HEK293 (cell line): Measurements from ENCODE around the gene ARHGAP15.

ENCODE experiments used
- CTCF ChIA-PET: fragments of 350-600 bp; formaldehyde crosslinking; extraction: SDS; loops from one replicate; lab custom pipeline; 2021; ENCODE audit warnings: antibody characterized with exemption; lab: Yijun Ruan, JAX
- POLR2A ChIA-PET: fragments of 300-600 bp; formaldehyde crosslinking; extraction: SDS; loops from one replicate; lab custom pipeline; 2020; ENCODE audit warnings: antibody characterized with exemption, inconsistent platforms; lab: Yijun Ruan, JAX
- H3K27ac ChIP-seq: fragments of 200-500 bp; sonication (Bioruptor generic); 2 replicates; pipeline ENCODE4 v1.5.1; 2014; ENCODE audit warnings: low read depth, low read length, control low read depth, inconsistent platforms; ENCODE audit errors: extremely low read depth
- H3K36me3 ChIP-seq, 2 experiments: fragments of 200-500 bp in 1 of 2; sonication (Bioruptor generic) in 1 of 2; 1 replicate in 1 of 2; 2 replicates in 1 of 2; pipeline ENCODE4 v1.5.1; 2014 to 2017; ENCODE audit warnings: inconsistent platforms in 2 of 2, low read length in 2 of 2; ENCODE audit not compliant: control insufficient read depth in 2 of 2, insufficient read depth in 1 of 2
- H3K4me1 ChIP-seq: fragments of 200-500 bp; sonication (Bioruptor generic); 2 replicates; pipeline ENCODE4 v1.5.1; 2014; ENCODE audit warnings: mild to moderate bottlenecking, low read length, inconsistent platforms; ENCODE audit not compliant: control insufficient read depth, insufficient read depth
- H3K4me3 ChIP-seq: 2 replicates; pipeline ENCODE4 v1.5.1; 2011; ENCODE audit warnings: low read depth, mild to moderate bottlenecking, control low read depth, low read length, moderate library complexity
- H3K9me3 ChIP-seq: fragments of 200-500 bp; sonication (Bioruptor generic); 2 replicates; pipeline ENCODE4 v1.5.1; 2014; ENCODE audit warnings: low read depth, low read length, inconsistent platforms; ENCODE audit not compliant: control insufficient read depth, insufficient read depth
- BCL11A ChIP-seq: fragments of 450-650 bp; formaldehyde crosslinking; IDR thresholded peaks from 2 replicates; pipeline ENCODE4 v1.5.1; 2016; ENCODE audit warnings: low read depth, missing biosample characterization, missing genetic modification characterization
- EGR2 ChIP-seq: fragments of 450-650 bp; formaldehyde crosslinking; IDR thresholded peaks from 2 replicates; pipeline ENCODE4 v1.5.1; 2016; ENCODE audit warnings: low read depth, missing biosample characterization, missing genetic modification characterization
- ZBTB17 ChIP-seq: fragments of 450-650 bp; formaldehyde crosslinking; IDR thresholded peaks from 2 replicates; pipeline ENCODE4 v1.5.1; 2016; ENCODE audit warnings: missing biosample characterization, missing genetic modification characterization
- ZEB2 ChIP-seq: fragments of 450-650 bp; formaldehyde crosslinking; IDR thresholded peaks from 2 replicates; pipeline ENCODE4 v1.5.1; 2016; ENCODE audit warnings: missing biosample characterization, missing genetic modification characterization
- ZNF354C ChIP-seq: fragments of 450-650 bp; formaldehyde crosslinking; IDR thresholded peaks from 2 replicates; pipeline ENCODE4 v1.5.1; 2016; ENCODE audit warnings: missing biosample characterization, missing genetic modification characterization, low read depth, borderline replicate concordance
- ZNF561 ChIP-seq: fragments of 450-650 bp; IDR thresholded peaks from 2 replicates; pipeline ENCODE4 v1.5.1; 2018; ENCODE audit warnings: missing biosample characterization, missing genetic modification characterization, borderline replicate concordance
- ZNF585B ChIP-seq: fragments of 450-650 bp; formaldehyde crosslinking; IDR thresholded peaks from 2 replicates; pipeline ENCODE4 v1.5.1; 2016; ENCODE audit warnings: missing biosample characterization, missing genetic modification characterization
- ZNF707 ChIP-seq: fragments of 450-650 bp; formaldehyde crosslinking; IDR thresholded peaks from 2 replicates; pipeline ENCODE4 v1.5.1; 2016; ENCODE audit warnings: missing biosample characterization, missing genetic modification characterization
- ZNF768 ChIP-seq: fragments of 450-650 bp; formaldehyde crosslinking; IDR thresholded peaks from 2 replicates; pipeline ENCODE4 v1.5.1; 2018; ENCODE audit warnings: missing biosample characterization, mild to moderate bottlenecking, missing genetic modification characterization
- ZNF837 ChIP-seq: fragments of 450-650 bp; formaldehyde crosslinking; IDR thresholded peaks from 2 replicates; pipeline ENCODE4 v1.5.1; 2016; ENCODE audit warnings: missing biosample characterization, missing genetic modification characterization
- ZNF843 ChIP-seq: fragments of 450-650 bp; formaldehyde crosslinking; IDR thresholded peaks from 2 replicates; pipeline ENCODE4 v1.5.1; 2016; ENCODE audit warnings: missing biosample characterization, missing genetic modification characterization
- ZSCAN30 ChIP-seq: fragments of 450-650 bp; IDR thresholded peaks from 2 replicates; pipeline ENCODE4 v1.5.1; 2018; ENCODE audit warnings: missing biosample characterization, mild to moderate bottlenecking, missing genetic modification characterization, moderate library complexity
- ZXDB ChIP-seq: fragments of 450-650 bp; formaldehyde crosslinking; IDR thresholded peaks from 2 replicates; pipeline ENCODE4 v1.5.1; 2016; ENCODE audit warnings: missing biosample characterization, missing genetic modification characterization
- TF ChIP-seq, protein P1 (sequence below): fragments of 450-650 bp; formaldehyde crosslinking; IDR thresholded peaks from 2 replicates; pipeline ENCODE4 v1.5.1; 2016; ENCODE audit warnings: missing biosample characterization, missing genetic modification characterization
- TF ChIP-seq, protein P2 (sequence below): fragments of 450-650 bp; formaldehyde crosslinking; conservative IDR thresholded peaks from 2 replicates; pipeline ENCODE4 v1.5.1; 2016; ENCODE audit warnings: low read depth, missing biosample characterization, missing genetic modification characterization
- TF ChIP-seq, protein P3 (sequence below): fragments of 450-650 bp; formaldehyde crosslinking; IDR thresholded peaks from 2 replicates; pipeline ENCODE4 v1.5.1; 2017; ENCODE audit warnings: missing biosample characterization, missing genetic modification characterization
- TF ChIP-seq, protein P4 (sequence below): fragments of 450-650 bp; formaldehyde crosslinking; IDR thresholded peaks from 2 replicates; pipeline ENCODE4 v1.5.1; 2017; ENCODE audit warnings: missing biosample characterization, mild to moderate bottlenecking, missing genetic modification characterization, moderate library complexity
- TF ChIP-seq, protein P5 (sequence below): fragments of 450-650 bp; formaldehyde crosslinking; IDR thresholded peaks from 2 replicates; pipeline ENCODE4; 2016; ENCODE audit warnings: missing biosample characterization, missing genetic modification characterization
- TF ChIP-seq, protein P6 (sequence below): fragments of 450-650 bp; formaldehyde crosslinking; IDR thresholded peaks from 2 replicates; pipeline ENCODE4 v1.5.1; 2016; ENCODE audit warnings: missing biosample characterization, missing genetic modification characterization

Gene ARHGAP15

DNA sequence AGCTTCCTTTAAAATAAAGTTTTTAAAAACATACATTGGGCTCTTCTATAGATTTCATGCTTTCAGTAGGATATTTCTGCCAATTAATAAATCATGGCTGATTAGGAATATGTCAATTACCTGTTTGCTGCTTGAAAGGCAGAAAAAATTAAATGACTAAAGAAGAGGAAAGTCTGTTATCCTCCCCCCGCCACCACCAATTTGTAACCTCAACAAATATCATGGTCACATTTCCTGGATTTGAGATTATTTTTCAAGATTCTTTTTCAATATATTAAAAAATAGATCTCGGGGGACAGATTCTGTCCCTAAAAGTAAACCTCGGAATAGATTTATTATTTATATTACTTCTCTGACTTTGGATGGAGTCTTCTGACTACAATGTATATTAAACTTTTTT, 125.9 kb downstream of the ARHGAP15 start (continued):
- no peak for TF ChIP-seq EGR2 (tag by site-specific recombination)
- TF ChIP-seq, protein P1, sequence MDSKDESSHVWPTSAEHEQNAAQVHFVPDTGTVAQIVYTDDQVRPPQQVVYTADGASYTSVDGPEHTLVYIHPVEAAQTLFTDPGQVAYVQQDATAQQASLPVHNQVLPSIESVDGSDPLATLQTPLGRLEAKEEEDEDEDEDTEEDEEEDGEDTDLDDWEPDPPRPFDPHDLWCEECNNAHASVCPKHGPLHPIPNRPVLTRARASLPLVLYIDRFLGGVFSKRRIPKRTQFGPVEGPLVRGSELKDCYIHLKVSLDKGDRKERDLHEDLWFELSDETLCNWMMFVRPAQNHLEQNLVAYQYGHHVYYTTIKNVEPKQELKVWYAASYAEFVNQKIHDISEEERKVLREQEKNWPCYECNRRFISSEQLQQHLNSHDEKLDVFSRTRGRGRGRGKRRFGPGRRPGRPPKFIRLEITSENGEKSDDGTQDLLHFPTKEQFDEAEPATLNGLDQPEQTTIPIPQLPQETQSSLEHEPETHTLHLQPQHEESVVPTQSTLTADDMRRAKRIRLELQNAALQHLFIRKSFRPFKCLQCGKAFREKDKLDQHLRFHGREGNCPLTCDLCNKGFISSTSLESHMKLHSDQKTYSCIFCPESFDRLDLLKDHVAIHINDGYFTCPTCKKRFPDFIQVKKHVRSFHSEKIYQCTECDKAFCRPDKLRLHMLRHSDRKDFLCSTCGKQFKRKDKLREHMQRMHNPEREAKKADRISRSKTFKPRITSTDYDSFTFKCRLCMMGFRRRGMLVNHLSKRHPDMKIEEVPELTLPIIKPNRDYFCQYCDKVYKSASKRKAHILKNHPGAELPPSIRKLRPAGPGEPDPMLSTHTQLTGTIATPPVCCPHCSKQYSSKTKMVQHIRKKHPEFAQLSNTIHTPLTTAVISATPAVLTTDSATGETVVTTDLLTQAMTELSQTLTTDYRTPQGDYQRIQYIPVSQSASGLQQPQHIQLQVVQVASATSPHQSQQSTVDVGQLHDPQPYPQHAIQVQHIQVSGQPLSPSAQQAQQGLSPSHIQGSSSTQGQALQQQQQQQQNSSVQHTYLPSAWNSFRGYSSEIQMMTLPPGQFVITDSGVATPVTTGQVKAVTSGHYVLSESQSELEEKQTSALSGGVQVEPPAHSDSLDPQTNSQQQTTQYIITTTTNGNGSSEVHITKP: no peak
- TF ChIP-seq, protein P2, sequence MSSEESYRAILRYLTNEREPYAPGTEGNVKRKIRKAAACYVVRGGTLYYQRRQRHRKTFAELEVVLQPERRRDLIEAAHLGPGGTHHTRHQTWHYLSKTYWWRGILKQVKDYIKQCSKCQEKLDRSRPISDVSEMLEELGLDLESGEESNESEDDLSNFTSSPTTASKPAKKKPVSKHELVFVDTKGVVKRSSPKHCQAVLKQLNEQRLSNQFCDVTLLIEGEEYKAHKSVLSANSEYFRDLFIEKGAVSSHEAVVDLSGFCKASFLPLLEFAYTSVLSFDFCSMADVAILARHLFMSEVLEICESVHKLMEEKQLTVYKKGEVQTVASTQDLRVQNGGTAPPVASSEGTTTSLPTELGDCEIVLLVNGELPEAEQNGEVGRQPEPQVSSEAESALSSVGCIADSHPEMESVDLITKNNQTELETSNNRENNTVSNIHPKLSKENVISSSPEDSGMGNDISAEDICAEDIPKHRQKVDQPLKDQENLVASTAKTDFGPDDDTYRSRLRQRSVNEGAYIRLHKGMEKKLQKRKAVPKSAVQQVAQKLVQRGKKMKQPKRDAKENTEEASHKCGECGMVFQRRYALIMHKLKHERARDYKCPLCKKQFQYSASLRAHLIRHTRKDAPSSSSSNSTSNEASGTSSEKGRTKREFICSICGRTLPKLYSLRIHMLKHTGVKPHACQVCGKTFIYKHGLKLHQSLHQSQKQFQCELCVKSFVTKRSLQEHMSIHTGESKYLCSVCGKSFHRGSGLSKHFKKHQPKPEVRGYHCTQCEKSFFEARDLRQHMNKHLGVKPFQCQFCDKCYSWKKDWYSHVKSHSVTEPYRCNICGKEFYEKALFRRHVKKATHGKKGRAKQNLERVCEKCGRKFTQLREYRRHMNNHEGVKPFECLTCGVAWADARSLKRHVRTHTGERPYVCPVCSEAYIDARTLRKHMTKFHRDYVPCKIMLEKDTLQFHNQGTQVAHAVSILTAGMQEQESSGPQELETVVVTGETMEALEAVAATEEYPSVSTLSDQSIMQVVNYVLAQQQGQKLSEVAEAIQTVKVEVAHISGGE (tag by site-specific recombination): no peak

DNA sequence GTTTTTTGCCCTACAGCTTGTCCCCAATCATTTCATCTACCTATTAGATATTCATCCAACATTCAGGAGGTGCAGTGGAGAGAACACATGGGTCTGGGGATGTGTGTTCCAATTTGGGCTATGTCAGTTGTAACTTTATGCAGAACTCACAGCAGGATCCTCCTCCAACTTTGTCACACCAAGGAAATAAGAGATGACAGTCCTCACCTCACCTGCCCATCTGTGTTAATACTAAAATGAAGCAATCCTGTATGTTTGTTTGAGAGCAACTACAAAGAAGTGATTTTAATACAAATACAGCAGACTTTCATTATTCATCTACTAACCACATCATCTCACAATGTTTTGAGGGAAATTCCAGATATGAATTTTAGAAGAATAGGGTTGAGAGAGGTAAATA, 126.7 kb downstream of the ARHGAP15 start:
- TF ChIP-seq ZNF843 (tag by site-specific recombination): no peak
- no peak for TF ChIP-seq ZNF707 (tag by site-specific recombination)
- TF ChIP-seq ZNF585B (tag by site-specific recombination): no peak
- no peak for TF ChIP-seq ZSCAN30 (tag by site-specific recombination)
- no peak for TF ChIP-seq ZNF561
- no peak for TF ChIP-seq ZEB2 (tag by site-specific recombination)
- no peak for TF ChIP-seq ZBTB17 (tag by site-specific recombination)
- no peak for TF ChIP-seq ZNF768 (tag by site-specific recombination)
- ChIA-PET POLR2A (no interaction called here), CTCF (interaction anchor here (1.2 kb wide), 1 partner anchor 28 kb away, joined by 7 read pairs; no protein-coding TSS in a partner anchor)
- Histone ChIP-seq H3K27ac (no peak overlapping the region), H3K36me3 (no peaks in the 10 kb centered on the region), H3K9me3 (no peaks in the 10 kb centered on the region), H3K4me3 (no peak overlapping the region), H3K4me1 (no peaks in the 10 kb centered on the region)

DNA sequence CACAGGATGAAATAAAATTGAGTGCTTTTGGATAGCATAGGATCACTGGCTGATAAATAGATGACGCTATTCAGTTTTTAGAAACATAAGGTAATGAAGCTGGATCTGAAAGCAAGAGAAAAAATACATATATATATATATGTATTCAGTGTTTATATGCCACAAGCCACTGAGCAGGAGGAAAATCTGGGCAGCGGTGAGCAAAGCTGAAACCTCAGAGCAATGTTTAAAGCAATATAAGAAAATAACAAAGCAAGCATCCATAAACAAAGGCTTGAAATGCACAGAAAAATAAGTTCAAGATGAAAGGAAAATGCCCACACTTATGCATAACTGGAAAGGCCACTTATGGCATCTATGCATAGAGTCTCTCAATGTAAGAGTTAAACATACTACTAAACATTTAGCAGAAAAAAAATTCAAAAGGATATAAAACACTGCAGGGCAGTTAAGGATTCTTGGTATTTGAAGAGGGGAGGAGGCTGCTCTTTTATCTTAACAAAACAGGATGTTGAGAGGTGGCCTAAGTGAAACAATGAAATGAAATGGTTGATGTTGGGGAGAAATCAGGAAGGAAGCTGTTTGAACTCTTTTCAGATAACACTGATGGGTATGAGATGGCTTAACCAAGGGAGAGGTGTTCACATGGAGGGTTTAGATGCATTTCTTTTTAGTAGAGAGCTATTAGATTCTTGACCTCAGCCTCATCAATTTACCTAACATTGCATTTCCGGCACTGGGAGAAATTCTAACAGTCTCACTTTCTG, 129.1 kb downstream of the ARHGAP15 start:
- POLR2A ChIA-PET: no interaction called here
- H3K9me3 ChIP-seq: no peaks in the 10 kb centered on the region
- CTCF ChIA-PET: interaction anchor here (0.6 to 4.6 kb wide), 34 partner anchors 15 to 1154 kb away, joined by 3 to 68 read pairs (median 4); no protein-coding TSS in a partner anchor
- H3K4me3 ChIP-seq: no peak overlapping the region
- H3K27ac ChIP-seq: no peak overlapping the region
- H3K36me3 ChIP-seq: no peaks in the 10 kb centered on the region
- no peaks in the 10 kb centered on the region for H3K4me1 ChIP-seq
- TF ChIP-seq ZNF354C (tag by site-specific recombination) (no peak), ZXDB (no peak), ZNF837 (tag by site-specific recombination) (no peak), BCL11A (tag by site-specific recombination) (no peak)
- TF ChIP-seq, protein P3, sequence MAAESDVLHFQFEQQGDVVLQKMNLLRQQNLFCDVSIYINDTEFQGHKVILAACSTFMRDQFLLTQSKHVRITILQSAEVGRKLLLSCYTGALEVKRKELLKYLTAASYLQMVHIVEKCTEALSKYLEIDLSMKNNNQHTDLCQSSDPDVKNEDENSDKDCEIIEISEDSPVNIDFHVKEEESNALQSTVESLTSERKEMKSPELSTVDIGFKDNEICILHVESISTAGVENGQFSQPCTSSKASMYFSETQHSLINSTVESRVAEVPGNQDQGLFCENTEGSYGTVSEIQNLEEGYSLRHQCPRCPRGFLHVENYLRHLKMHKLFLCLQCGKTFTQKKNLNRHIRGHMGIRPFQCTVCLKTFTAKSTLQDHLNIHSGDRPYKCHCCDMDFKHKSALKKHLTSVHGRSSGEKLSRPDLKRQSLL (tag by site-specific recombination): no peak
- TF ChIP-seq, protein P4, sequence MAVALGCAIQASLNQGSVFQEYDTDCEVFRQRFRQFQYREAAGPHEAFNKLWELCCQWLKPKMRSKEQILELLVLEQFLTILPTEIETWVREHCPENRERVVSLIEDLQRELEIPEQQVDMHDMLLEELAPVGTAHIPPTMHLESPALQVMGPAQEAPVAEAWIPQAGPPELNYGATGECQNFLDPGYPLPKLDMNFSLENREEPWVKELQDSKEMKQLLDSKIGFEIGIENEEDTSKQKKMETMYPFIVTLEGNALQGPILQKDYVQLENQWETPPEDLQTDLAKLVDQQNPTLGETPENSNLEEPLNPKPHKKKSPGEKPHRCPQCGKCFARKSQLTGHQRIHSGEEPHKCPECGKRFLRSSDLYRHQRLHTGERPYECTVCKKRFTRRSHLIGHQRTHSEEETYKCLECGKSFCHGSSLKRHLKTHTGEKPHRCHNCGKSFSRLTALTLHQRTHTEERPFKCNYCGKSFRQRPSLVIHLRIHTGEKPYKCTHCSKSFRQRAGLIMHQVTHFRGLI (tag by site-specific recombination): no peak
- TF ChIP-seq, protein P5, sequence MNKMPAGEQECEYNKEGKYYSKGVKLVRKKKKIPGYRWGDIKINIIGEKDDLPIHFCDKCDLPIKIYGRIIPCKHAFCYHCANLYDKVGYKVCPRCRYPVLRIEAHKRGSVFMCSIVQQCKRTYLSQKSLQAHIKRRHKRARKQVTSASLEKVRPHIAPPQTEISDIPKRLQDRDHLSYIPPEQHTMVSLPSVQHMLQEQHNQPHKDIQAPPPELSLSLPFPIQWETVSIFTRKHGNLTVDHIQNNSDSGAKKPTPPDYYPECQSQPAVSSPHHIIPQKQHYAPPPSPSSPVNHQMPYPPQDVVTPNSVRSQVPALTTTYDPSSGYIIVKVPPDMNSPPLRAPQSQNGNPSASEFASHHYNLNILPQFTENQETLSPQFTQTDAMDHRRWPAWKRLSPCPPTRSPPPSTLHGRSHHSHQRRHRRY (tag by site-specific recombination): no peak
- TF ChIP-seq, protein P6, sequence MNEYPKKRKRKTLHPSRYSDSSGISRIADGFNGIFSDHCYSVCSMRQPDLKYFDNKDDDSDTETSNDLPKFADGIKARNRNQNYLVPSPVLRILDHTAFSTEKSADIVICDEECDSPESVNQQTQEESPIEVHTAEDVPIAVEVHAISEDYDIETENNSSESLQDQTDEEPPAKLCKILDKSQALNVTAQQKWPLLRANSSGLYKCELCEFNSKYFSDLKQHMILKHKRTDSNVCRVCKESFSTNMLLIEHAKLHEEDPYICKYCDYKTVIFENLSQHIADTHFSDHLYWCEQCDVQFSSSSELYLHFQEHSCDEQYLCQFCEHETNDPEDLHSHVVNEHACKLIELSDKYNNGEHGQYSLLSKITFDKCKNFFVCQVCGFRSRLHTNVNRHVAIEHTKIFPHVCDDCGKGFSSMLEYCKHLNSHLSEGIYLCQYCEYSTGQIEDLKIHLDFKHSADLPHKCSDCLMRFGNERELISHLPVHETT (tag by site-specific recombination): no peak
